ENCODE results near the gene SPATS2L.

SPATS2L gene

GRCh38 chr2:200431996-200432705 is 125.7 kb downstream of the SPATS2L start:
- no peak for DNase-seq (ENCODE audit: low read depth)
- TF ChIP-seq, protein P1, sequence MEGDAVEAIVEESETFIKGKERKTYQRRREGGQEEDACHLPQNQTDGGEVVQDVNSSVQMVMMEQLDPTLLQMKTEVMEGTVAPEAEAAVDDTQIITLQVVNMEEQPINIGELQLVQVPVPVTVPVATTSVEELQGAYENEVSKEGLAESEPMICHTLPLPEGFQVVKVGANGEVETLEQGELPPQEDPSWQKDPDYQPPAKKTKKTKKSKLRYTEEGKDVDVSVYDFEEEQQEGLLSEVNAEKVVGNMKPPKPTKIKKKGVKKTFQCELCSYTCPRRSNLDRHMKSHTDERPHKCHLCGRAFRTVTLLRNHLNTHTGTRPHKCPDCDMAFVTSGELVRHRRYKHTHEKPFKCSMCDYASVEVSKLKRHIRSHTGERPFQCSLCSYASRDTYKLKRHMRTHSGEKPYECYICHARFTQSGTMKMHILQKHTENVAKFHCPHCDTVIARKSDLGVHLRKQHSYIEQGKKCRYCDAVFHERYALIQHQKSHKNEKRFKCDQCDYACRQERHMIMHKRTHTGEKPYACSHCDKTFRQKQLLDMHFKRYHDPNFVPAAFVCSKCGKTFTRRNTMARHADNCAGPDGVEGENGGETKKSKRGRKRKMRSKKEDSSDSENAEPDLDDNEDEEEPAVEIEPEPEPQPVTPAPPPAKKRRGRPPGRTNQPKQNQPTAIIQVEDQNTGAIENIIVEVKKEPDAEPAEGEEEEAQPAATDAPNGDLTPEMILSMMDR (IDR thresholded peaks at IDR 0.05; ENCODE audit: control insufficient read depth, insufficient read depth, low read depth, low read length, missing control alignments): no peak
- H3K4me3 ChIP-seq (ENCODE audit: control insufficient read depth, low read depth, low read length): no peak overlapping the region

GRCh38 chr2:200435379-200435778 is 128.9 kb downstream of the SPATS2L start:
- H3K4me3 ChIP-seq (ENCODE audit: control insufficient read depth, low read depth, low read length): no peak overlapping the region
- TF ChIP-seq, protein P1 (IDR thresholded peaks at IDR 0.05; ENCODE audit: control insufficient read depth, insufficient read depth, low read depth, low read length, missing control alignments): no peak
- DNase-seq (ENCODE audit: low read depth): no peak

- TF ChIP-seq, protein P1 (IDR thresholded peaks at IDR 0.05; ENCODE audit: control insufficient read depth, insufficient read depth, low read depth, low read length, missing control alignments): no peak
Observed at GRCh38 chr2:200438251-200438650, 131.8 kb downstream of the SPATS2L start.

DNA sequence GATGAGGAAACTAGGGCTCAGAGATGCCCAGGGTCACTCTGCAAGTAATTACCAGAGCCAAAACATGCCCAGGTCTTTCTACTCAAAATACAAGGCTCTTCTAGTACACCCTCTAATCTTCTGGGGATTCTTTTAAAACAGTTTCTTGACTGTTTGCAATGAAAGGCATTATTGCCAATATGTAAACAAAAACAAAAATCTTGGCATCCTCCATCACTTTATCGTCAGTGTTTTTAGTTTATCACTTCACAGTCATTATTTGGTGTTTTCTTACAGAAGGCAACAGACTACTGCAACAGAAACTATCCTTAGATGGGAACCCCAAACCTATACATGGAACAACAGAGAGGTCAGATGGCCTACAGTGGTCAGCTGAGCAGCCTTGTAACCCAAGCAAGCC is 132.4 kb downstream of the SPATS2L start:
- no peak for DNase-seq (ENCODE audit: low read depth)
- TF ChIP-seq, protein P1 (IDR thresholded peaks at IDR 0.05; ENCODE audit: control insufficient read depth, insufficient read depth, low read depth, low read length, missing control alignments): no peak
- no peak overlapping the region for H3K4me3 ChIP-seq (ENCODE audit: control insufficient read depth, low read depth, low read length)

More at GRCh38 chr2:200438251-200438650, 131.8 kb downstream of the SPATS2L start:
- no peak for DNase-seq (ENCODE audit: low read depth)
- H3K4me3 ChIP-seq (ENCODE audit: control insufficient read depth, low read depth, low read length): no peak overlapping the region

GRCh38 chr2:200439981-200440380 is 133.5 kb downstream of the SPATS2L start:
- DNase-seq (ENCODE audit: low read depth): no peak
- no peak overlapping the region for H3K4me3 ChIP-seq (ENCODE audit: control insufficient read depth, low read depth, low read length)
- TF ChIP-seq, protein P1 (IDR thresholded peaks at IDR 0.05; ENCODE audit: control insufficient read depth, insufficient read depth, low read depth, low read length, missing control alignments): no peak

GRCh38 chr2:200442471-200442870 is 136.0 kb downstream of the SPATS2L start:
- TF ChIP-seq, protein P1 (IDR thresholded peaks at IDR 0.05; ENCODE audit: control insufficient read depth, insufficient read depth, low read depth, low read length, missing control alignments): no peak
- H3K4me3 ChIP-seq (ENCODE audit: control insufficient read depth, low read depth, low read length): no peak overlapping the region
- DNase-seq (ENCODE audit: low read depth): peak; percentile 50
